ENCODE data around the gene LCORL.
A peak's percentile ranks its signal among the peaks of the same experiment; 100 is the strongest.

LCORL gene

GRCh38 chr4:17823871-17824669, 197.5 kb downstream of the LCORL start:
- Mint-ChIP-seq H3K9me3 (no peaks in the 10 kb centered on the region), H3K27ac (no peak overlapping the region), H3K4me1 (ENCODE audit: low read depth) (peaks cover 12% of the 10 kb centered on the region), H3K4me3 (no peak overlapping the region), H3K27me3 (no peaks in the 10 kb centered on the region), H3K36me3 (ENCODE audit: low read depth) (no peaks in the 10 kb centered on the region)
- intact Hi-C loops (cut with micrococcal nuclease) = no loop called here

DNA sequence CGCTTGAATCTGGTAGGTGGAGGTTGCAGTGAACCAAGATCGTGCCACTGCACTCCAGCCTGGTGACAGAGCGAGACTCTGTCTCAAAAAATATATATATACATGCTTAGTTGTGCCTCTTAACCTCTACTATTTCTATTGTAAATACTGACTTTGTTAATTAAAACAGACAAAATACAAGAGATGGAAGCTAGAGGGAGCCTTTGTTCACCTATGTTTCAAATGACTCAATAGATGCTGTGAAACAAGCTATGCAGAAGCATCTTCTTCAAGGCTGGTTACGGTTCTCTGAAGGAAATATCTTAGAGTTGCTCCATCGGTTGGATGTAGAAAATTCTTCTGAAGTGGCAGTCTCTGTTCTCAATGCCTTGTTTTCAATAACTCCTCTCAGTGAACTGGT, 204.5 kb downstream of the LCORL start:
- Mint-ChIP-seq H3K27ac (no peak overlapping the region), H3K36me3 (ENCODE audit: low read depth) (no peaks in the 10 kb centered on the region), H3K9me3 (no peaks in the 10 kb centered on the region), H3K4me3 (no peak overlapping the region), H3K4me1 (ENCODE audit: low read depth) (peaks cover 18% of the 10 kb centered on the region), H3K27me3 (no peaks in the 10 kb centered on the region)
- intact Hi-C loops (cut with micrococcal nuclease) = loop anchor here (1.0 to 2.0 kb wide), 2 partner anchors 550 to 776 kb away; no protein-coding TSS in a partner anchor

DNA sequence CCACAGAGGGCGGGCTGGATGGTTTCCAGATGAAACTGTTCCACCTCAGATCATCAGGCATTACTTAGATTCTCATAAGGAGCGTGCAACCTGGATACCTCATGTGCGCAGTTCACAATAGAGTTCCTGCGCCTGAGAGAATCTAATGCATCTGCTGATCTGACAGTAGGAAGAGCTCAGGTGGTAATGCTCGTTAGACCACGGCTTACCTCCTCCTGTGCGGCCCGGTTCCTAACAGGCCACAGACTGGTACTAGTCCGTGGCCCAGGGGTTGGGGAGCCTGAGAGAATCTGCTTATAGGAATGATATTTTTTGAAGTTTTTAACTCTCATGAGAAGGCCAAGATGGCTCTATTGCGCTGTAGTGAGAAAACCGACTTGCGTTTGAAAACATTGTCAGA, 205.4 kb downstream of the LCORL start:
- Mint-ChIP-seq H3K9me3 (no peaks in the 10 kb centered on the region), H3K4me1 (ENCODE audit: low read depth) (peaks cover 21% of the 10 kb centered on the region), H3K4me3 (no peak overlapping the region), H3K27me3 (no peaks in the 10 kb centered on the region), H3K36me3 (ENCODE audit: low read depth) (no peaks in the 10 kb centered on the region), H3K27ac (no peak overlapping the region)
- intact Hi-C loops (cut with micrococcal nuclease) = loop anchor here (2.0 kb wide), 1 partner anchor 551 kb away; no protein-coding TSS in a partner anchor

- Mint-ChIP-seq H3K4me1 (ENCODE audit: low read depth) (peaks cover 32% of the 10 kb centered on the region), H3K36me3 (ENCODE audit: low read depth) (peaks cover 11% of the 10 kb centered on the region), H3K27me3 (no peaks in the 10 kb centered on the region), H3K27ac (peak overlapping the region; percentile 78), H3K9me3 (no peaks in the 10 kb centered on the region), H3K4me3 (peak overlapping the region; percentile 4)
- intact Hi-C loops (cut with micrococcal nuclease) = no loop called here
Observed at GRCh38 chr4:17814140-17814539, 207.4 kb downstream of the LCORL start.

DNA sequence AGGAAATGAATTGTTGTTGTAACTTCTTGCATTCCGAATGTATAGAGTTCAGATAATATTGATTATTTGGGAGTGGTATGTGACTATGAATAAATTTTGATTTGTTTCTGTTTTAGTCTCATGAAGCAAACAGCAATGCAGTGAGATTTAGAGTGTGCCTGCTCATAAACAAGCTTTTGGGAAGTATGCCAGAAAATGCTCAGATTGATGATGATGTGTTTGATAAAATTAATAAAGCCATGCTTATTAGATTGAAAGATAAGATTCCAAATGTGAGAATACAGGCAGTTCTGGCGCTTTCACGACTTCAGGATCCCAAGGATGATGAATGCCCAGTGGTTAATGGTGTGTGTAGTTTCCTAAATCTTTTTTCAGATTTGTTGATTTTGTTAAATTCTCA, 208.8 kb downstream of the LCORL start:
- intact Hi-C loops (cut with micrococcal nuclease) = no loop called here
- H3K36me3 Mint-ChIP-seq (ENCODE audit: low read depth) = peaks cover 11% of the 10 kb centered on the region
- no peaks in the 10 kb centered on the region for H3K9me3 Mint-ChIP-seq
- peaks cover 35% of the 10 kb centered on the region for H3K4me1 Mint-ChIP-seq (ENCODE audit: low read depth)
- H3K27ac Mint-ChIP-seq = no peak overlapping the region
- no peaks in the 10 kb centered on the region for H3K27me3 Mint-ChIP-seq
- no peak overlapping the region for H3K4me3 Mint-ChIP-seq

- peaks cover 42% of the 10 kb centered on the region for H3K4me1 Mint-ChIP-seq (ENCODE audit: low read depth)
- intact Hi-C loops (cut with micrococcal nuclease) = no loop called here
- H3K27me3 Mint-ChIP-seq = no peaks in the 10 kb centered on the region
- no peak overlapping the region for H3K4me3 Mint-ChIP-seq
- H3K36me3 Mint-ChIP-seq (ENCODE audit: low read depth) = peaks cover 13% of the 10 kb centered on the region
- H3K27ac Mint-ChIP-seq = no peak overlapping the region
- H3K9me3 Mint-ChIP-seq = no peaks in the 10 kb centered on the region
Observed at GRCh38 chr4:17812125-17812524, 209.4 kb downstream of the LCORL start.

DNA sequence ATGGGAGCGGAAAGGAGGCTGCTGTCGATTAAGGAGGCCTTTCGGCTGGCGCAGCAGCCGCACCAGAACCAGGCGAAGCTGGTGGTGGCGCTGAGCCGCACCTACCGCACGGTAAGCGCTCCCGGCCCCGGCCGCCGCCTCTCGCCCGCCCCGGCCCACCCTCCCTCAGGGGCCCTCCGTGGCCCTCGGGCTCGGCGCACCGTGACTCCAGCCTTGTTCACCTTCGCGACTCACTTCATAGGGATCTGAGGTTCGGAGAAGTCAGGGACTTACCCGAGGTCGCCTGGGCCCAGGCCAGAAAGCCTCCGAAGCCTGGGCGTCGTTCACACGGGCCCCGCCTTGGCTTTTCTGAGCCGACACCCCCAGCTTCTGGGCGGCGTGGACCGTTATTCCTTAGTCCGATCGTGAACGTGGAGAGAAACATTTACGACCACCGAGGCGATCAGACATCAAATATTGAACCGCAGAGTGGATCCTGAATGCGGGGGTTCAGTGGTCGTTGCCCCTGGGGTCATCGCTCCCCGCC, 210.4 kb downstream of the LCORL start:
- H3K27me3 Mint-ChIP-seq = no peaks in the 10 kb centered on the region
- peak overlapping the region; percentile 91 for H3K4me3 Mint-ChIP-seq
- no peaks in the 10 kb centered on the region for H3K9me3 Mint-ChIP-seq
- H3K36me3 Mint-ChIP-seq (ENCODE audit: low read depth) = peaks cover 17% of the 10 kb centered on the region
- intact Hi-C loops (cut with micrococcal nuclease) = loop anchor here (2.0 kb wide), 1 partner anchor 232 kb away; no protein-coding TSS in a partner anchor
- H3K4me1 Mint-ChIP-seq (ENCODE audit: low read depth) = peaks cover 52% of the 10 kb centered on the region
- peak overlapping the region; percentile 94 for H3K27ac Mint-ChIP-seq

- H3K36me3 Mint-ChIP-seq (ENCODE audit: low read depth) = peaks cover 17% of the 10 kb centered on the region
- H3K4me1 Mint-ChIP-seq (ENCODE audit: low read depth) = peaks cover 56% of the 10 kb centered on the region
- H3K27ac Mint-ChIP-seq = peak within 1 kb of the TSS; percentile 94
- no peaks in the 10 kb centered on the region for H3K9me3 Mint-ChIP-seq
- intact Hi-C loops (cut with micrococcal nuclease) = loop anchor here (1.0 to 2.0 kb wide), 2 partner anchors 212 to 232 kb away; no protein-coding TSS in a partner anchor
- peak within 1 kb of the TSS; percentile 91 for H3K4me3 Mint-ChIP-seq
- H3K27me3 Mint-ChIP-seq = no peaks in the 10 kb centered on the region
Observed at GRCh38 chr4:17810260-17811077, 211.1 kb downstream of the LCORL start, which contains the start of the genes DCAF16 and NCAPG. DCAF16 (minus strand) TSS chr4:17810757; CDS start chr4:17804141, 6,616 bp downstream. NCAPG (plus strand) TSS chr4:17810979; CDS start chr4:17811078, 99 bp downstream.

- peaks cover 18% of the 10 kb centered on the region for H3K36me3 Mint-ChIP-seq (ENCODE audit: low read depth)
- H3K4me3 Mint-ChIP-seq = peak overlapping the region; percentile 91
- intact Hi-C loops (cut with micrococcal nuclease) = loop anchor here (1.0 to 10.0 kb wide), 4 partner anchors 172 to 231 kb away; partner anchors contain the start of gene MED28
- H3K27ac Mint-ChIP-seq = peak overlapping the region; percentile 94
- H3K4me1 Mint-ChIP-seq (ENCODE audit: low read depth) = peaks cover 56% of the 10 kb centered on the region
- no peaks in the 10 kb centered on the region for H3K9me3 Mint-ChIP-seq
- H3K27me3 Mint-ChIP-seq = no peaks in the 10 kb centered on the region
Observed at GRCh38 chr4:17809667-17810066, 211.9 kb downstream of the LCORL start.

GRCh38 chr4:17807446-17807845, 214.1 kb downstream of the LCORL start:
- Mint-ChIP-seq H3K27ac (no peak overlapping the region), H3K27me3 (no peaks in the 10 kb centered on the region), H3K36me3 (ENCODE audit: low read depth) (peaks cover 40% of the 10 kb centered on the region), H3K4me1 (ENCODE audit: low read depth) (peaks cover 47% of the 10 kb centered on the region), H3K4me3 (no peak overlapping the region), H3K9me3 (no peaks in the 10 kb centered on the region)
- intact Hi-C loops (cut with micrococcal nuclease) = loop anchor here (5.0 to 10.0 kb wide), 2 partner anchors 170 to 193 kb away; partner anchors contain the start of gene MED28

GRCh38 chr4:17805580-17806155, 215.9 kb downstream of the LCORL start:
- Mint-ChIP-seq H3K9me3 (no peaks in the 10 kb centered on the region), H3K4me3 (no peak overlapping the region), H3K4me1 (ENCODE audit: low read depth) (peaks cover 40% of the 10 kb centered on the region), H3K27me3 (no peaks in the 10 kb centered on the region), H3K27ac (no peak overlapping the region), H3K36me3 (ENCODE audit: low read depth) (peaks cover 55% of the 10 kb centered on the region)
- intact Hi-C loops (cut with micrococcal nuclease) = loop anchor here (5.0 to 10.0 kb wide), 2 partner anchors 168 to 191 kb away; partner anchors contain the start of gene MED28

GRCh38 chr4:17797808-17798207, 223.7 kb downstream of the LCORL start:
- intact Hi-C loops (cut with micrococcal nuclease) = no loop called here
- Mint-ChIP-seq H3K4me3 (no peak overlapping the region), H3K27ac (no peak overlapping the region), H3K36me3 (ENCODE audit: low read depth) (peaks cover 55% of the 10 kb centered on the region), H3K27me3 (no peaks in the 10 kb centered on the region), H3K9me3 (no peaks in the 10 kb centered on the region), H3K4me1 (ENCODE audit: low read depth) (peaks cover 6% of the 10 kb centered on the region)

DNA sequence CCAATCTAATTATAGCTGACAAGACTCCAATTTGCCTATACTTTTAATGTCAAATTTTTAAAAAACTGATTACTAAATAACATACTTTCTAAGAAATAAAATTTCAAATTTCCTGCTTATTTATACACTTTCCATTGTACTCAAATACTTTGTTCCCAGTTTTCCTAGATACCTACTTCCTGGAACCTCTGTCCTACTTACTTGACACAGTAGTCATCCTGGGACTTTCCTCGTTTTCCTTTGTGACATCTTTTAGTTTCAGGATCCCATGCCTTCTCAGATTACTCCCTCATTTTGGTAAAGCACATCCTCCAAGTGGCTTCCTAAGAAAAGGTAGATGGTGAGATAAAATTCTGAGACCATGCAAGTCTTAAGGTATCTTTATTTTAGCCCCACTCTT, 226.8 kb downstream of the LCORL start:
- H3K4me1 Mint-ChIP-seq (ENCODE audit: low read depth) = no peaks in the 10 kb centered on the region
- intact Hi-C loops (cut with micrococcal nuclease) = no loop called here
- H3K4me3 Mint-ChIP-seq = no peak overlapping the region
- no peak overlapping the region for H3K27ac Mint-ChIP-seq
- H3K9me3 Mint-ChIP-seq = no peaks in the 10 kb centered on the region
- H3K36me3 Mint-ChIP-seq (ENCODE audit: low read depth) = peaks cover 43% of the 10 kb centered on the region
- H3K27me3 Mint-ChIP-seq = no peaks in the 10 kb centered on the region
